ENCODE results near the gene CCDC8. TPM values are rescaled to one million over a fixed set of nuclear protein-coding genes. Genes with fewer than 3 reads are reported as not detected.

CCDC8 gene
- total RNA-seq, 1 donor from 2014 or later, result 10.0 TPM

DNA sequence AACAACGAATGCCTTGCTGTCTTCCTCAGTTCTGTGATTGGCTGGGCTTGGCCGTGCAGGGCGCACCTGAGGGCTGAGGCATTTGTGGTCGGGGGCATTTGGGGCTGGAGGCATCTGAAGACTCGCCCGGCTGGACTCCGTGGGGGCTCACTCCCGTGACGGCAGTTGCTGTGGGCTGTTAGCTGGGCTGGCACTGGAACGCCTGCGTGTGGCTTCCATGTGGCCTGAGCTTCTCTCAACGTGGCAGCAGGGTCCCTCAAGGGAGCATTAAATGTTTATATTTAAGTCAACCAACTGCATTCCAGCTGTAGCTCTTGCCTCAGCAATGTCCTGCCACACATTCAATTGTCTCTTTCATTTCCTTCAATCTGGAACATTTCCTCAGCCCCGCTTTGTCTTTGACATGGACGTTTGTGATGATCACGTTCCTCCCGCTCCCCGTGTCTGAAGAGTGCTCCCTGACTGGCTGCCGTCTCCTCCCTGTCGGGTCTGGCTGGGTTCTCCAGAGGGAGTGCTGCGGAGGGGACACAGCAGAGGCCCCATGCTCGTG lies 21.0 kb downstream of the CCDC8 start:
- Histone ChIP-seq H3K9me3 (no peaks in the 10 kb centered on the region), H3K27ac (peak overlapping the region; percentile 52 to 66), H3K4me3 (peak overlapping the region in 1 of 2 donors; percentile 17), H3K27me3 (no peaks in the 10 kb centered on the region), H3K4me1 (peaks cover 5 to 24% of the 10 kb centered on the region in 2 donors), H3K36me3 (peaks cover 39 to 42% of the 10 kb centered on the region in 2 donors)
- DNase-seq (ENCODE audit: low spot score in 2 of 2), result no peak
- intact Hi-C loops (cut with DNase I), result loop anchor here (5.0 to 10.0 kb wide), 2 partner anchors 110 to 212 kb away; partner anchors contain the start of gene CALM3
- TF ChIP-seq, protein P1, sequence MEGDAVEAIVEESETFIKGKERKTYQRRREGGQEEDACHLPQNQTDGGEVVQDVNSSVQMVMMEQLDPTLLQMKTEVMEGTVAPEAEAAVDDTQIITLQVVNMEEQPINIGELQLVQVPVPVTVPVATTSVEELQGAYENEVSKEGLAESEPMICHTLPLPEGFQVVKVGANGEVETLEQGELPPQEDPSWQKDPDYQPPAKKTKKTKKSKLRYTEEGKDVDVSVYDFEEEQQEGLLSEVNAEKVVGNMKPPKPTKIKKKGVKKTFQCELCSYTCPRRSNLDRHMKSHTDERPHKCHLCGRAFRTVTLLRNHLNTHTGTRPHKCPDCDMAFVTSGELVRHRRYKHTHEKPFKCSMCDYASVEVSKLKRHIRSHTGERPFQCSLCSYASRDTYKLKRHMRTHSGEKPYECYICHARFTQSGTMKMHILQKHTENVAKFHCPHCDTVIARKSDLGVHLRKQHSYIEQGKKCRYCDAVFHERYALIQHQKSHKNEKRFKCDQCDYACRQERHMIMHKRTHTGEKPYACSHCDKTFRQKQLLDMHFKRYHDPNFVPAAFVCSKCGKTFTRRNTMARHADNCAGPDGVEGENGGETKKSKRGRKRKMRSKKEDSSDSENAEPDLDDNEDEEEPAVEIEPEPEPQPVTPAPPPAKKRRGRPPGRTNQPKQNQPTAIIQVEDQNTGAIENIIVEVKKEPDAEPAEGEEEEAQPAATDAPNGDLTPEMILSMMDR (IDR thresholded peaks at IDR 0.05), result no peak

DNA sequence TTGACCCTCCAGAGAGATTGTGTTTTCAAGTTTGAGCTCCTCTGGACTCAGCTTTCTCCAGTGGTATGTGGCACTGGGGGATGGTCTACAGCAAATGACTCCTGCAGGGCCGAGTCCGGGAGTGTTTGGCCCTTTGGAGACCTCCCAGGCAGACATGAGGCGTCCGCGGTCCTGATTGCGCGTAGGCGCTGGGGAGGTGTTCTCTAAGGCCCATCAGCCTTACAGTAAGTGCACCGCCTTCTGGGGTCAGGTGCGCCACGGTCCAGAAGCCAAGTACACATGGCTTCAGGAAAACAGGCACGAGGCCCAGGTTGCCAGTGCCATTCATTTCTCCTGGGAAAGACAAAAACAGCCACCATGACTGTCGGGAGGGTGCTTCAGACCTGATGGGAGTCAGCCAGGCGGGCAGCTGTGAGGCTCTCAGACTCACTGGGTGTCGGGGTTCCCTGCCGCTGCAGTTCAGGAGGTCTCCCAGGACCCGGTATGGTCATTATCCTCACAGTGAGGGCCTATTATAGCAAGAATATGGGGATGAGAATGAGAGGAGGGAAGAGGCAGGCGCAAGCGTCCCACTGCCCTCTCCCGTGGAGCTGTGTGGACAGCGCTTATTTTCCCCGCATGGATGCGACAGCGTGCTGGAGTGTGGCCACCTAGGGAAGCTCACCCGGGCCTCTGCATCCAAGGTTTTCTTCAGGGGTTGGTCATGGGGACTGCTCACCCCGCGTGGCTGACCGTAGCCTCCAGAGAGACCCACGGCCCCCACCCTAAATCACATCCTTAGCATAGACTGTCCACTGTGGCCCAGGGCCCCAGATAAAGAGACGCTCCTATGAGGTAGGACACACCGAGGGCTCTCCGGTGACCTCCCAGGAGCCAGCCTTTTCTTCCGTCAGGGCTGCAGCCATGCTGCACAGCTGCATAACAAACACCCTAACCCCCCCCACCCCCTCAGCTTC lies 21.8 kb downstream of the CCDC8 start:
- Histone ChIP-seq H3K27me3 (no peaks in the 10 kb centered on the region), H3K4me1 (peaks cover 5 to 24% of the 10 kb centered on the region in 2 donors), H3K9me3 (no peaks in the 10 kb centered on the region), H3K27ac (peak overlapping the region; percentile 52 to 66), H3K36me3 (peaks cover 46 to 49% of the 10 kb centered on the region in 2 donors), H3K4me3 (no peak overlapping the region)
- TF ChIP-seq, protein P1 (IDR thresholded peaks at IDR 0.05), result no peak
- DNase-seq (ENCODE audit: low spot score in 2 of 2), result no peak
- intact Hi-C loops (cut with DNase I), result loop anchor here (5.0 to 10.0 kb wide), 2 partner anchors 109 to 213 kb away; partner anchors contain the start of gene CALM3

GRCh38 chr19:46390866-46391265 lies 22.5 kb downstream of the CCDC8 start:
- Histone ChIP-seq H3K27me3 (no peaks in the 10 kb centered on the region), H3K36me3 (peaks cover 47 to 55% of the 10 kb centered on the region in 2 donors), H3K4me1 (peaks cover 5 to 24% of the 10 kb centered on the region in 2 donors), H3K9me3 (no peaks in the 10 kb centered on the region), H3K27ac (peak overlapping the region; percentile 38 to 66), H3K4me3 (no peak overlapping the region)
- TF ChIP-seq, protein P1 (IDR thresholded peaks at IDR 0.05), result no peak
- intact Hi-C loops (cut with DNase I), result loop anchor here (5.0 to 10.0 kb wide), 2 partner anchors 109 to 214 kb away; partner anchors contain the start of gene CALM3
- no peak for DNase-seq (ENCODE audit: low spot score in 2 of 2)

DNA sequence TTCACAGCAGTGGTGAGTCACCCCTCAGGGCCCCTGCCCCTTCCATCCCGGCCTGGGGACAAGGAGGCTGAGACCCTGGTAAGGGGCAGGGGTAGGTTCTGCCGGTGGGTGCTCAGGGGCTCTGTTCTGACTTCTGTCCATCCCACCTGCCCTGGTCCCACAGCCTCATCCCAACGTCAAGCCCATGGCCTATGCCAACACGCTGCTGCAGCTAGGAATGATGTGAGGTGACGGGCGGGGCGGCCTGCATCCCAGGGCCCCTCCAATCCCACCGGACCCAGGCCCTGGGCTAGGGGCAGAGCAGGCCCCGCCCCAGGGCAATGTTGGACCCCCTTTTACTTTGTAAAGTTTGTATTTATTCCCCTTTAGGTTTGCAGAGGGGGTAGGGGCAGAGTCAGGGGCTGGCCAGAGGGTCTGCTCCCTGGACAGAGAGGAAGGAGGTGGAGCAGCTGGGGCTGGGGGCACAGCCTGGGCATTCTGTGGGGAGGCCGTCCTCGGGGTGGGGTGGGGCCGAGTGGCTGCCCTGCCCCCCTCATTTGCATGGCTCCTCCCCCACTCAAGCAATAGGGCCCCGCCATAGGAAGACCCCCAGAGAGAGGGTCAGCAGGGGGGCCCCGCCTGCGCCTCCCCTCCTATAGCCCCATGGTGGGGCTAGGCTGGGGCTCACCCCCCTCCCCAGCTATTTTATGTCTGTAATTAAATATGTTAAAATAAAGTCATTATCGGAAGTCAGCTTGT lies 23.1 kb downstream of the CCDC8 start:
- TF ChIP-seq, protein P1 (IDR thresholded peaks at IDR 0.05), result no peak
- Histone ChIP-seq H3K4me3 (no peak overlapping the region), H3K27ac (peak overlapping the region; percentile 38 to 66), H3K36me3 (peaks cover 47 to 57% of the 10 kb centered on the region in 2 donors), H3K9me3 (no peaks in the 10 kb centered on the region), H3K4me1 (peaks cover 5 to 23% of the 10 kb centered on the region in 2 donors), H3K27me3 (no peaks in the 10 kb centered on the region)
- no peak for DNase-seq (ENCODE audit: low spot score in 2 of 2)
- intact Hi-C loops (cut with DNase I), result loop anchor here (5.0 to 10.0 kb wide), 2 partner anchors 108 to 215 kb away; partner anchors contain the start of gene CALM3

All from ascending aorta (tissue), 2 donors.